HT-29 (cell line): ENCODE data around the gene MORN1. TPM values are rescaled to one million over a fixed set of nuclear protein-coding genes. Genes with fewer than 3 reads are reported as not detected.

Experiments
- DNase-seq: peaks from one replicate; pipeline ENCODE4 v3.0.0-alpha.2; 2015; ENCODE audit warnings: low spot score
- total RNA-seq: library from RNA; depleted of rRNA; stranded (reverse); fragments of >200 nt; shearing (Covaris generic); gene quantifications from 2 replicates; pipeline ENCODE4 v1.2.3, GENCODE V29; 2014

MORN1 gene
- total RNA-seq, 1 experiment from 2014 or later, result 23.6 TPM

- no peak for DNase-seq
Observed at GRCh38 chr1:2405588-2406295, 14.4 kb upstream of the MORN1 start.

- no peak for DNase-seq
Observed at GRCh38 chr1:2404890-2405511, 13.6 kb upstream of the MORN1 start.

- DNase-seq, result no peak
Observed at GRCh38 chr1:2404142-2404889, 13.0 kb upstream of the MORN1 start.

GRCh38 chr1:2403273-2403672, 11.9 kb upstream of the MORN1 start:
- no peak for DNase-seq

- DNase-seq, result no peak
Observed at GRCh38 chr1:2402420-2402819, 11.1 kb upstream of the MORN1 start.

GRCh38 chr1:2400950-2401649, 9.7 kb upstream of the MORN1 start:
- no peak for DNase-seq

- no peak for DNase-seq
Observed at GRCh38 chr1:2400576-2400909, 9.2 kb upstream of the MORN1 start.

- no peak for DNase-seq
Observed at GRCh38 chr1:2399890-2400575, 8.7 kb upstream of the MORN1 start.

- DNase-seq, result no peak
Observed at GRCh38 chr1:2398871-2399270, 7.5 kb upstream of the MORN1 start.

GRCh38 chr1:2397007-2397679, 5.8 kb upstream of the MORN1 start:
- no peak for DNase-seq

GRCh38 chr1:2396476-2396875, 5.1 kb upstream of the MORN1 start:
- DNase-seq, result no peak

- no peak for DNase-seq
Observed at GRCh38 chr1:2396059-2396458, 4.7 kb upstream of the MORN1 start.

GRCh38 chr1:2395245-2395644, 3.9 kb upstream of the MORN1 start:
- no peak for DNase-seq

- DNase-seq, result no peak
Observed at GRCh38 chr1:2394761-2395160, 3.4 kb upstream of the MORN1 start.

- DNase-seq, result no peak
Observed at GRCh38 chr1:2394220-2394619, 2.9 kb upstream of the MORN1 start.

GRCh38 chr1:2393471-2393877, 2.1 kb upstream of the MORN1 start:
- no peak for DNase-seq

GRCh38 chr1:2392686-2393085, 1.3 kb upstream of the MORN1 start:
- DNase-seq, result no peak

GRCh38 chr1:2391931-2392509, 666 bp upstream of the MORN1 start:
- no peak for DNase-seq

GRCh38 chr1:2389644-2390043, 1.7 kb downstream of the MORN1 start:
- no peak for DNase-seq

- no peak for DNase-seq
Observed at GRCh38 chr1:2388004-2388913, 3.1 kb downstream of the MORN1 start.
